Stimulated activated naive B cell treated with anti-CD40 and anti-IgM and Interleukin-4, amounts not matched to agents 10 μg/mL and 1 μg/mL and 100 μg/mL, for 72 hours (primary cell): Measurements from ENCODE around the gene NDUFB10.
"Not testable (repeated sequence)": the region's sequence is repeated elsewhere in the genome, so short reads cannot be mapped to it uniquely, and the experiment has no call there.

Experiments
- ATAC-seq, 2 donors: fragments of 150-1000 bp; cut with Tn5 transposase; replicated peaks; 2 replicates each; pipeline ENCODE4 v1.10.0; 2021; ENCODE audit warnings: moderate library complexity in 1 of 2
- DNase-seq: peaks from one replicate; pipeline ENCODE4 v3.0.0; 2021
- H3K27ac Mint-ChIP-seq: one replicate; pipeline ENCODE4 v1.8.0; 2022; ENCODE audit warnings: mild to moderate bottlenecking, mixed read lengths
- H3K27me3 Mint-ChIP-seq, 2 donors: one replicate each; pipeline ENCODE4 v1.8.0; 2022; ENCODE audit warnings: mixed read lengths in 2 of 2
- H3K36me3 Mint-ChIP-seq, 2 donors: one replicate each; pipeline ENCODE4 v1.8.0; 2022; ENCODE audit warnings: mixed read lengths in 2 of 2, mild to moderate bottlenecking in 1 of 2
- H3K4me1 Mint-ChIP-seq, 2 donors: one replicate each; pipeline ENCODE4 v1.8.0; 2022; ENCODE audit warnings: mixed read lengths in 2 of 2, mild to moderate bottlenecking in 1 of 2
- H3K4me3 Mint-ChIP-seq, 2 donors: one replicate each; pipeline ENCODE4 v1.8.0; 2022; ENCODE audit warnings: mild to moderate bottlenecking in 2 of 2, mixed read lengths in 2 of 2, moderate library complexity in 1 of 2
- H3K9me3 Mint-ChIP-seq, 2 donors: one replicate each; pipeline ENCODE4 v1.8.0; 2022; ENCODE audit warnings: mixed read lengths in 2 of 2, mild to moderate bottlenecking in 1 of 2

Gene NDUFB10

DNA sequence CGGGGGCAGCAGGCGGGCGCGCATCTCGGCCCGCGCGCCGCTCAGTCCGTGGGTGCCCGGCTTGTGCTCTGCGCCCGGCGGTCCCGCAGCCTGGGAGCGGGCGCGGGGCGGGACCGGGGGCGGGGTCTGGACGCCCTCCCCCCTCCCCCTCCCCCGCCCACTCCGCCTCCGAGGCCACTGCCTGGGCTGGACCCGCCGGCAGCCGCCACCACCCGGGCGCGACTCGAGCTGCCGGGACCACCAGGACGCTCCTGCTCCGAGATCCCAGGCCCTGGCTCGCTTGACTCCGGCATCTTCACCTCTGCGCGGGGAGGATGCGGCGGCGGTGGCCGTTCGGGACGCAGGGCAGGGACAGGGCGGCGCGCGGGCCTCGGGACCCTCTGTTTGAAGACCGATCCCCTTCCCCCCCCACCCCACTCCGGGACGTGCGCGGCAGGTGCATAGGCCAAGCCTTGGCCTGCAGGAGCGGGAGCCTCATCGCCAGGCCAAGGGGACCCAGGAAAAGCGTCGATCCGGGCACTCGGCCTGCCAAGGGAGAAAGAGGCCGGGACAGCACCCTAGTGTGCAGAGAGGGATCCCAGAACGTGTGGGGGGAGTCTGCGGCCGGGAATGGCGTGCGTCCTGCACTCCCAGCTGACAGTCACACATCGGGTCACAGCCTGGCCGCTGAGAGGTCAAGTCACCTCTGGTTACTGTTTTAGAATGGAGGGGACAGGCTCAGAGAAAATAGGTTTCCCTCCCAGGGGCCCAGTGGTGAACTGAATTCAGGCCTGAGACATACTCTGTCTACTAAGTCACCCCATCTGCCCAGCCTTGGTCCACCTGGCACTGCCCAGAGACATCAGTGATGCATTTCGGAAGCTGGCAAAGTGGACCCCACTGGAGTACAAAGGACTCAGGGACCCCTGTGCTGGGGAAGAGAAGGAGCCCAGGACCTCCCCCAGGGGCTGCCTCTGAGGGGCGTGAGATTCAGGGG, 40.7 kb upstream of the NDUFB10 start, which contains the start of gene HS3ST6:
Gene HS3ST6 (minus strand): TSS at position 65 of the 976 bp plus-strand sequence. CDS start 92 bp downstream, outside the sequence.
- Mint-ChIP-seq H3K27me3 (peaks cover 71 to 90% of the 10 kb centered on the region in 2 donors), H3K4me1 (peaks cover 4 to 19% of the 10 kb centered on the region in 2 donors), H3K4me3 (no peak within 1 kb of the TSS), H3K27ac (no peak within 1 kb of the TSS), H3K36me3 (no peaks in the 10 kb centered on the region), H3K9me3 (peaks cover 0 to 2% of the 10 kb centered on the region in 2 donors)
- no peak for ATAC-seq
- no peak for DNase-seq

DNA sequence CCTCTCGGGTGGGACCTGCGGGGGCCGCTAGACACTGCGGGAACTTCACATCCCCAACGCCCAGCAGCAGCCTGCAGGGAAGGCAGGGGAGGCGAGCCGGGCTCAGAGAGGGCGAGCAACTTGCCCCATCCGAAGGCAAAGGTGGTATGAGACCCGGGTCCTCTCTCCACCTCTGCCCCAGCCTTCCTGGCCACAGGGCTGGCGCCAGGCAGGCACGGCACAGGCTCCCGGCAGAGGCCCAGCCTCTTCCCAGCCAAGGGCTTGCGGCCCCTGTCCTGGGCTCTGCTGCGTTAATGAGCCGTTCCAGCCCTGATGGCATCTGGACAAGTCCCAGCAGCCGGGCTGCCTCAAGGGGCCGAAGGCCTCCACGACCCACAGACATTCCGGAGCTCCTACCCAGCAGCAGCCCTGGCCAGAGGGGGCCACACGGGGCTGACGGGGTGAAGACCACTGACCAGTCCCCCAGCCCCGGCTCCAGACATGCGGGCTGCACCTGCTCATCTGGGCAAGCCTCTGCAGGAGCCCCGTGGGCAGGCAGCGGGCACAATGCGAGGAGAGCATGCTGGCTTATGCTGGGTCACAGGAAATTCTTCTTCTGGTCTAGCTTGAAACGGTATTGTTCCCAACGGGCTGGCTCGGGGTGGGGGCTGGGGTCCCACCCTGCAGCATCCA, 39.9 kb upstream of the NDUFB10 start:
- H3K27me3 Mint-ChIP-seq: peaks cover 72 to 94% of the 10 kb centered on the region in 2 donors
- no peak overlapping the region for H3K4me3 Mint-ChIP-seq
- ATAC-seq: no peak
- H3K9me3 Mint-ChIP-seq: peaks cover 0 to 2% of the 10 kb centered on the region in 2 donors
- no peak overlapping the region for H3K27ac Mint-ChIP-seq
- DNase-seq: no peak
- peaks cover 3 to 23% of the 10 kb centered on the region in 2 donors for H3K4me1 Mint-ChIP-seq
- no peaks in the 10 kb centered on the region for H3K36me3 Mint-ChIP-seq

DNA sequence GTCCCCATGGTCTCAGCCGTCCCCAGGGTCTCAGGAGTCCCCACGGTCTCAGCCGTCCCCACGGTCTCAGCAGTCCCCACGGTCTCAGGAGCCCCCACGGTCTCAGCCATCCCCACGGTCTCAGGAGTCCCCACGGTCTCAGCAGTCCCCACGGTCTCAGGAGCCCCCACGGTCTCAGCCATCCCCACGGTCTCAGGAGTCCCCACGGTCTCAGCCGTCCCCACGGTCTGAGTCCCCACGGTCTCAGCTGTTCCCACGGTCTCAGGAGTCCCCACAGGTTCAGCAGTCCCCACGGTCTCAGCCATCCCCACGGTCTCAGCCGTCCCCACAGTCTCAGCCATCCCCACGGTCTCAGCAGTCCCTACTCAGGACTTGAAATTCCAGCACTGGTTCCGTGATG, 39.2 kb upstream of the NDUFB10 start:
- H3K36me3 Mint-ChIP-seq, ATAC-seq, H3K27ac Mint-ChIP-seq, DNase-seq, H3K4me3 Mint-ChIP-seq, H3K9me3 Mint-ChIP-seq: not testable (repeated sequence)
- Mint-ChIP-seq H3K4me1 (peaks cover 3 to 20% of the 10 kb centered on the region in 2 donors), H3K27me3 (peaks cover 74 to 94% of the 10 kb centered on the region in 2 donors)

DNA sequence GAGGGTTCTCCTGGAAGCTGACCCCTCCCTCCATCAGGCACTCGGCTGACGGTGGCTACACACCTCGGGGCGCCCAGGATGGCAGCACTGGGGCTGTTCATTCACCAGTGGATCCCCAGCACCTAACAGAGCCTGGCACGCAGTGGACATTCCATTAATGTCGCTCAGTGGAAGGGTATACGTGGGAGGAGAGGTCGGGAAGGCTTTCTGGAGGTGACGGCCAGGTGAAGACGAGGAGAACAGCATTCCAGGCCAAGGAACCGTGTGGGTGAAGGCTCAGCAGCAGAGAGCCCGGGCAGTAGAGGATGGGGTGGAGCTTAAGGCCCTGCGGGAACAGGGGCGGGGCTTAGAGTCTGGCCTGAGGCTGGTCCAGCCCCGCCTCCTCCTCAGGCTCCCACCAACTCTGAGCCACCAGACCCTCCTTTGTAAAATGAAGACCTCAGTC, 38.6 kb upstream of the NDUFB10 start:
- no peak for DNase-seq
- H3K4me3 Mint-ChIP-seq: no peak overlapping the region
- H3K27ac Mint-ChIP-seq: no peak overlapping the region
- no peaks in the 10 kb centered on the region for H3K36me3 Mint-ChIP-seq
- H3K27me3 Mint-ChIP-seq: peaks cover 73 to 94% of the 10 kb centered on the region in 2 donors
- ATAC-seq: peak; percentile 70 to 71
- peaks cover 3 to 17% of the 10 kb centered on the region in 2 donors for H3K4me1 Mint-ChIP-seq
- peaks cover 0 to 2% of the 10 kb centered on the region in 2 donors for H3K9me3 Mint-ChIP-seq

DNA sequence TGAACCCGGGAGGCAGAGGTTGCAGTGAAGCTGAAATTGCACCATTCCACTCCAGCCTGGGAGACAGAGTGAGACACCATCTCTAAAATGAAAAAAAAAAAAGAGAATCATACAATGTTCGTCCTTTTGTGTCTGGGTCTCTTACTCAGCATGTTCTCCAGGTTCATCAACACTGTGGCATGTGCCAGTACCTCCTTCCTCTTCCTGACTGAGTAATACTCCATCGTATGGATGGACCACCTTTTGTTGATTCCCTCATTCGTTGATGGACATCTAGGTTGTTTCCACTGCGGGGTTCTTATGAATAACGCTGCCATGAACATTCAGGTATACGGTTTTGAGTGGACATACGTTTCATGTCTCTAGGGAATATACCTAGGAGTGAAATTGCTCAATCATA, 37.0 kb upstream of the NDUFB10 start:
- no peaks in the 10 kb centered on the region for H3K36me3 Mint-ChIP-seq
- H3K9me3 Mint-ChIP-seq: peaks cover 0 to 2% of the 10 kb centered on the region in 2 donors
- ATAC-seq (no peak), DNase-seq (no peak)
- peaks cover 3 to 17% of the 10 kb centered on the region in 2 donors for H3K4me1 Mint-ChIP-seq
- H3K27me3 Mint-ChIP-seq: peaks cover 59 to 82% of the 10 kb centered on the region in 2 donors
- no peak overlapping the region for H3K27ac Mint-ChIP-seq
- H3K4me3 Mint-ChIP-seq: no peak overlapping the region

DNA sequence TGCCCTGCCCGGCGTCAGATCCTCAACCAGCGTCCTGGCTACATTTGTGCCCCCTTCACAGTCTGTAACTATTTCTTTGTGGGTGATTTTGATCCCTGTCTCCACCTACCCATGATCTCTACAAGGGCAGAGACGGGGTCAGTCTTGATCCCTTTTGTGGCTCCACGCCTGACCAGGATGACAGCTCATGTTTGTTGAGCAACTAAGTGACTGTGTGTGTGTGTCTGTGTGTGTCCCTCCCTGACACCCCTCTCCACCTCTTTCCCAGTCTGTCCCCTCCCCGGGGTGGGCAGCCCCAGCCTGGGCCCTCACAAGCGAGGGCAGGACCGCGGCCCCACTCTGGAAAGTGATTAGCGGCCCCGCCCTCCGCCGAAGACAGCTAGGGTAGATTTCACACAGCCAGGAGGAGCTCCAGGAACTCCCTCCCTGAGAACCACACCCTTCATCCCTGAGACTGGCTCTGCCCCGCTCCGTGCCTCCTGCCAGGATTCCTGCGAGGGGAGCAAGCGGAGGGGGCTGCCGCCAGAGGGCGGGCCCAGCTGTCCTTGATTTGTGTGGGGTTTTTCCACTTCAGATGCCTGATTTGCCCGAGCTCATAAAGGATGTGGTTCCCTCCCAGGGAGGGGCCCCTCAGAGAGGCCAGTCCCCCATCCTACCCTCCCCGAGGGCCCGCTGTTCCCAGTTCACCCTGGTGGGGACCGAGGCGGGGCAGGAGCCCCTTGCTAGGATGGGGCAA, 35.9 kb upstream of the NDUFB10 start:
- Mint-ChIP-seq H3K9me3 (peaks cover 0 to 2% of the 10 kb centered on the region in 2 donors), H3K27me3 (peaks cover 59 to 75% of the 10 kb centered on the region in 2 donors), H3K27ac (no peak overlapping the region), H3K4me1 (peaks cover 3 to 17% of the 10 kb centered on the region in 2 donors), H3K4me3 (no peak overlapping the region), H3K36me3 (no peaks in the 10 kb centered on the region)
- ATAC-seq (no peak), DNase-seq (no peak)

DNA sequence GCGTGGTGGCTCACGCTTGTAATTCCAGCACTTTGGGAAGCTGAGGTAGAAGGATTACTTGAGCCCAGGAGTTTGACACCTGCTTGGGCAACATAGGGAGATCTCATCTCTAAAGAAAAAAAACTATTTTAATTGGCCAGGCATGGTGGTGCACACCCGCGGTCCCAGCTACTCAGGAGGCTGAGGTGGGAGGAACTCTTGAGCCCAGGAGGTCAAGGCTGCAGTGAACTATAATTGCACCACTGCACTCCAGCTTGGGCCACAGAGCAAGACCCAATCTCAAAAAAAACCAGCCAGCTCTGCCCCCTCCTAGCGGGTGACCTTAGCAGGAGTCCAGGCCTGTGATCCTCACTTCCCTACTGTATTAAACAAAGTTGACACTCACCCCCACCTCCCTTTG, 35.2 kb upstream of the NDUFB10 start:
- ATAC-seq (no peak), DNase-seq (no peak)
- Mint-ChIP-seq H3K4me1 (peaks cover 2 to 20% of the 10 kb centered on the region in 2 donors), H3K27ac (no peak overlapping the region), H3K9me3 (peaks cover 0 to 2% of the 10 kb centered on the region in 2 donors), H3K27me3 (peaks cover 55 to 69% of the 10 kb centered on the region in 2 donors), H3K36me3 (no peaks in the 10 kb centered on the region), H3K4me3 (no peak overlapping the region)

DNA sequence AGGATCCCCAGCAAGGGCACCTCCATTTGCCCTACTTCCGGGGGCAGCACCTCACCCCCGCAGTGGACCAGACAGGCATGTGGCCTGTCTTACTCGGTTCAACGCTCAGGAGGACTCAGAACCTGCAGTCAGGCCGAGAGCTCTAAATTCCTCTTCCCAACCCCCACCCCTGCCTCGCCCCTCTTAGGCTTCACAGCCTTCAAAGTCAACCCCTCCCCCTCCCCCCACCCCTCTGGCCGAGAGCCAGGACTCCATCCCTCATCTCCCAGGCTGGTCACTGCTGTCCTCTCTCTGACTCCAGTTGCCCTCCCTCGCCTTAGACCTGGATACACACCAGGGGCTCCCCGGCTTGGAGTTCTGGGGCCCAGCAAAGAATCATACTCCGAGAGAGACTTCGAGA, 33.1 kb upstream of the NDUFB10 start:
- Mint-ChIP-seq H3K27me3 (peaks cover 37 to 47% of the 10 kb centered on the region in 2 donors), H3K4me3 (no peak overlapping the region), H3K9me3 (peaks cover 0 to 2% of the 10 kb centered on the region in 2 donors), H3K4me1 (peaks cover 2 to 14% of the 10 kb centered on the region in 2 donors), H3K27ac (no peak overlapping the region), H3K36me3 (no peaks in the 10 kb centered on the region)
- ATAC-seq (no peak), DNase-seq (no peak)

DNA sequence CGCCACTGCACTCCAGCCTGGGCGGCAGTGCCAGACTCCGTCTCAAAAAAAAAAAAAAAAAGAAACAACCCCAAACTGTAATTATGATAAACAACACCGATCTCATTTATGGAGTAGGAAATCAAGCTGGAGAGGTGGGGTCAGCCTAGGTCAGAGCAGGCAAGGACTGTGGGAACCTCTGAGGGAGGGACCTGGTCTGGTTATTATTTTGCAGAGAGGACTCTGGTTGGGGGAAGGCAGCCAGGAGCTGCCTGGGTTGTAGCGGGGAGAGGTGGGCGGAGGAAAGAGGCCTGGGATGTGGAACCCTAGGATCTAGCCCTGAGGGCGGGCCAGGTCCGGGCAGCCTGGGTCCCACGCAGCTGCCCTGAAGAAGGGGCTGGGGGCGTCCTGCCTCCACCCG, 30.2 kb upstream of the NDUFB10 start:
- Mint-ChIP-seq H3K36me3 (no peaks in the 10 kb centered on the region), H3K4me3 (peak overlapping the region; percentile 78 to 82), H3K27ac (peak overlapping the region; percentile 47), H3K4me1 (peaks cover 2 to 5% of the 10 kb centered on the region in 2 donors), H3K9me3 (no peaks in the 10 kb centered on the region), H3K27me3 (peaks cover 15 to 20% of the 10 kb centered on the region in 2 donors)
- no peak for DNase-seq
- peak; percentile 39 to 41 for ATAC-seq

DNA sequence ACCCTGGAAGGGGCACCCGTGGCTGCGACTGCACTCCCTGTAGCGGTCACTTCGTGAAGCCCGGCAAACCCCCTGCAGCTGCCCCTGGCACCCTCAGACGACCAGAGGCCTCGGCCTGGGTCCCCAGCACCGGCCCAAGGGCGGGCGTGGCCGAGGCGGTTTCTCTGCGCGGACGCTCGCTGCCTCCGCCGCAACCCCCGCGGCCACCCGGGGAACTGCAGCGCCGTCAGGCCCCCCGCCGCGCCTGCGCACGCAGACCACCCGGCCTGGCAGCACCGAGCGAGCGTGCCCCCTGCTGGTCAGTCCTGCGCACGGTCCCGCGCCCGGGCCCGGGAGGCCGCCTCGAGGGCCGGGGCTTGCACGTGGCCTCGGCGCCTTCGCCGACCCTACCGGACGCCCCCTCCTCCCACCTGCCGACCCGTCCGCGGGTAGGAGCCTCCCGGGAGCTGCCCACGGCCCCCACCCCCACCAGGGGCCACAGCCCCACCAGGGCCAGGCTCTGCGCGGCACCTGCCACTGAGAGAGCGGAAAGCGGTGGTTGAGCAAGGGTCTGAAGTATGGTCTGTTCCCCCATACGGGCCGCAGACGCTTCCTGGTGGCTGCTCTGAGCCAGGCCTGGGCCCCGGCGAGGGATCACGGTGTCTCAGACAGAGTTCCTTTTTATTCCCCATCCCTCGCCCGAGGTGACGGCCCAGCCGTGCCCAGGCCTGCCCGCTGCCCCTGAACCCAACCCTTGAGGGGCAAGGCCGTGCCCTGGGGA, 29.6 kb upstream of the NDUFB10 start:
- peak overlapping the region; percentile 20 for H3K27ac Mint-ChIP-seq
- H3K27me3 Mint-ChIP-seq: peaks cover 9 to 13% of the 10 kb centered on the region in 2 donors
- H3K9me3 Mint-ChIP-seq: no peaks in the 10 kb centered on the region
- H3K4me3 Mint-ChIP-seq: peak overlapping the region; percentile 73 to 82
- H3K36me3 Mint-ChIP-seq: no peaks in the 10 kb centered on the region
- DNase-seq (peak; percentile 92), ATAC-seq (peak; percentile 94 to 95)
- H3K4me1 Mint-ChIP-seq: peaks cover 2 to 5% of the 10 kb centered on the region in 2 donors

DNA sequence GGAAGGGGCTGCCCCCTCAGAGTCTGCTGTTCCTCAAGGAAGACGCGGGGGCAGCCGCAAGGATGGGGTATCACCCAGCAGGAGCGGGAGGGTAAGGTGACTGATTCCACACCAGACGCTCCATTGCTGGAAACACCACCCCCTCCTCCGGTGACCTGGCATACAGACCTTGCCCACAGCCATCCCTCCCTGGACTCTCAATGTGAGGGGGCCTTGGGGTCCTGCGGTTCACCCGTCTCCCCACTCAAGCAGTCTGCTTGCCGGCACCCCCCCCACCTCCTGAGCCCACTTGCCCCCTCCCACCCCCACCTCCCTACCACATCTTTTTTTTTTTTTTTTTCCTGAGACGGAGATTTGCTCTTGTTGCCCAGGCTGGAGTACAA, 29.0 kb upstream of the NDUFB10 start:
- H3K9me3 Mint-ChIP-seq: no peaks in the 10 kb centered on the region
- H3K4me1 Mint-ChIP-seq: peaks cover 2 to 5% of the 10 kb centered on the region in 2 donors
- no peak overlapping the region for H3K4me3 Mint-ChIP-seq
- no peak for ATAC-seq
- no peaks in the 10 kb centered on the region for H3K36me3 Mint-ChIP-seq
- no peak for DNase-seq
- peak overlapping the region; percentile 71 for H3K27ac Mint-ChIP-seq
- H3K27me3 Mint-ChIP-seq: peaks cover 3 to 8% of the 10 kb centered on the region in 2 donors

DNA sequence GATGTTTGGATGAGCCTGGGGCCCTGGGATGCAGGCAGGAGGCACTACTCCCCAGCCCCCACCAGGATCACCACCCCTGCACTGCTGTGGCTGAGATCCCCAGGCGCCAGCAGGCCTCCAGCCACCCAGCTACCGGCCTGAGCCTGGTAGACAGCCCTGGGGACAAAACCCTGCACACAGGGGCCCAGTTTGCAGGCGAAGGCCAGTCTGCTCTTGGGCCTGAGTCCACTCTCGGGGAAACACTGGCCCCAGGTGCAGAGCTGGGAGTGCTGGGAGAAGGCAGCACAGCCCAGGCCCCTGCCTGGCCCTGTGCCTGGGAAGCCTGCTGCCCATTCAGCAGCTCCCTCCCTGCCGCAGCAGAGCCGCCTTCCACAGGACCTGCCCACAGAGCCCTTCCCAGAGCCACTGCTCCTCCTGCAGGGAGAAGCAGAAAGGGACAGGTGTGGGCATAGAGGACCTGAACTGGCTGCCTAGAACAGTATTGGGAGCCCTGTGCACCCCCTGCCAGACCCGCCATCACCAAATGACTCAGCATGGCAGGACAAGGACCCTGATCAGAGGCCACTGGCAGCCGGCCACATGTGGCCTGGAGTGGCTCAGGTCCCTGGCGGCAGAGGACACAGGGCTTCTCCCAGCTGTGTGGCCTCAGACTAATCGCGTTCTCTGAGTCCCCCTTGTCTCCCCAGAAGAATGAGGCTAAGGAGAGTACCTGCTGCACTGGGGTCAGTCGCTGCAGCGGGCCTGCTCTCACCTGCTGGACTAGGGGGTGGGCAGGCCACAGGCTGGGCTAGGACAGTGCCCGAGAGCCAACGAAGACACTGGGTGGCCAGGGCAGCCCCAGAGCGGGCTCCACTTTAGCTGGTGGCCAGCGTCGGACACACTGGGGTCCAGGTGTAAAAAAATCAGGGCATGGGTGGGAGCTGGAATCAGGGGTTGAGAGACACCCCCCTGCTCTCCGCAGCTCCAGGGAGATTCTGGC, 27.0 kb upstream of the NDUFB10 start:
- Mint-ChIP-seq H3K27ac (no peak overlapping the region), H3K4me3 (no peak overlapping the region), H3K4me1 (peaks cover 2 to 5% of the 10 kb centered on the region in 2 donors), H3K9me3 (no peaks in the 10 kb centered on the region), H3K27me3 (no peaks in the 10 kb centered on the region), H3K36me3 (peaks cover 5 to 7% of the 10 kb centered on the region in 2 donors)
- no peak for ATAC-seq
- DNase-seq: no peak
